ENCODE measurements around the gene GLB1L. TPM values are rescaled to one million over a fixed set of nuclear protein-coding genes. Genes with fewer than 3 reads are reported as not detected.

The GLB1L gene
- polyA plus RNA-seq, 1 donor (not counting 4 experiments of a cell fraction or from before 2014, with no cell fraction given): 5.2 TPM

- H4K20me1 ChIP-seq (ENCODE audit: control insufficient read depth, extremely low read depth, insufficient read depth, low read length): no peaks in the 10 kb centered on the region
- no peaks in the 10 kb centered on the region for H3K27me3 ChIP-seq (ENCODE audit: control insufficient read depth, extremely low read depth, insufficient read depth, low read length)
- peaks cover 16% of the 10 kb centered on the region for H3K4me1 ChIP-seq (ENCODE audit: control insufficient read depth, extremely low read depth, insufficient read depth, low read length)
- DNase-seq (ENCODE audit: low read depth, low spot score) (no peak), FAIRE-seq (peak; percentile 55)
- no peaks in the 10 kb centered on the region for H3K9me3 ChIP-seq (ENCODE audit: control insufficient read depth, low read depth, low read length)
- peaks cover 7 to 13% of the 10 kb centered on the region in 2 experiments for H3K36me3 ChIP-seq (ENCODE audit: control insufficient read depth in 2 of 2, extremely low read depth in 1 of 2, insufficient read depth in 2 of 2, low read length in 2 of 2)
- no peak for TF ChIP-seq CTCF (optimal IDR thresholded peaks at IDR 0.05 in 1 of 3, IDR thresholded peaks at IDR 0.05 in 1 of 3, conservative IDR thresholded peaks at IDR 0.05 in 1 of 3; ENCODE audit: extremely low read depth in 1 of 3, insufficient read depth in 2 of 3, low read length in 3 of 3)
- no peak for TF ChIP-seq EZH2 (IDR thresholded peaks at IDR 0.05; ENCODE audit: low read length)
- H3K4me3 ChIP-seq (ENCODE audit: control insufficient read depth in 2 of 3, extremely low read depth in 1 of 3, insufficient read depth in 2 of 3, low read depth in 1 of 3, low read length in 3 of 3): peak overlapping the region; percentile 45 to 66 (median 62)
- H3K4me2 ChIP-seq (ENCODE audit: control insufficient read depth, extremely low read depth, insufficient read depth, low read depth, low read length): peak overlapping the region; percentile 83
- H2AFZ ChIP-seq (ENCODE audit: control insufficient read depth, low read length): peak overlapping the region; percentile 89
- no peak overlapping the region for H3K27ac ChIP-seq (ENCODE audit: control insufficient read depth, insufficient read depth, low read length)
- H3K9ac ChIP-seq (ENCODE audit: control insufficient read depth, extremely low read depth, insufficient read depth, low read length): peak overlapping the region; percentile 70
- H3K79me2 ChIP-seq (ENCODE audit: control insufficient read depth, insufficient read depth, low read length): no peaks in the 10 kb centered on the region
- dilution Hi-C loops (cut with MboI; ENCODE audit: extremely low pct_ligation_motif_present, low sequenced_read_pairs): no loop called here
- H3K9me1 ChIP-seq (ENCODE audit: control insufficient read depth, extremely low read depth, insufficient read depth, low read length): no peaks in the 10 kb centered on the region
Measured at GRCh38 chr2:219205981-219206327, 39.3 kb downstream of the GLB1L start.

GRCh38 chr2:219205165-219205538 is 40.1 kb downstream of the GLB1L start:
- H3K27ac ChIP-seq (ENCODE audit: control insufficient read depth, insufficient read depth, low read length): no peak overlapping the region
- no peaks in the 10 kb centered on the region for H3K9me3 ChIP-seq (ENCODE audit: control insufficient read depth, low read depth, low read length)
- no peaks in the 10 kb centered on the region for H3K27me3 ChIP-seq (ENCODE audit: control insufficient read depth, extremely low read depth, insufficient read depth, low read length)
- H2AFZ ChIP-seq (ENCODE audit: control insufficient read depth, low read length): no peak overlapping the region
- H3K9ac ChIP-seq (ENCODE audit: control insufficient read depth, extremely low read depth, insufficient read depth, low read length): no peak overlapping the region
- H3K9me1 ChIP-seq (ENCODE audit: control insufficient read depth, extremely low read depth, insufficient read depth, low read length): no peaks in the 10 kb centered on the region
- H3K4me1 ChIP-seq (ENCODE audit: control insufficient read depth, extremely low read depth, insufficient read depth, low read length): peaks cover 16% of the 10 kb centered on the region
- no peak for TF ChIP-seq EZH2 (IDR thresholded peaks at IDR 0.05; ENCODE audit: low read length)
- no peak for TF ChIP-seq CTCF (optimal IDR thresholded peaks at IDR 0.05 in 1 of 3, IDR thresholded peaks at IDR 0.05 in 1 of 3, conservative IDR thresholded peaks at IDR 0.05 in 1 of 3; ENCODE audit: extremely low read depth in 1 of 3, insufficient read depth in 2 of 3, low read length in 3 of 3)
- no peaks in the 10 kb centered on the region for H3K79me2 ChIP-seq (ENCODE audit: control insufficient read depth, insufficient read depth, low read length)
- H3K4me2 ChIP-seq (ENCODE audit: control insufficient read depth, extremely low read depth, insufficient read depth, low read depth, low read length): no peak overlapping the region
- DNase-seq (ENCODE audit: low read depth, low spot score): no peak
- H4K20me1 ChIP-seq (ENCODE audit: control insufficient read depth, extremely low read depth, insufficient read depth, low read length): no peaks in the 10 kb centered on the region
- peaks cover 7 to 13% of the 10 kb centered on the region in 2 experiments for H3K36me3 ChIP-seq (ENCODE audit: control insufficient read depth in 2 of 2, extremely low read depth in 1 of 2, insufficient read depth in 2 of 2, low read length in 2 of 2)
- no peak overlapping the region for H3K4me3 ChIP-seq (ENCODE audit: control insufficient read depth in 2 of 3, extremely low read depth in 1 of 3, insufficient read depth in 2 of 3, low read depth in 1 of 3, low read length in 3 of 3)
- dilution Hi-C loops (cut with MboI; ENCODE audit: extremely low pct_ligation_motif_present, low sequenced_read_pairs): no loop called here
- no peak for FAIRE-seq
